Bone marrow (tissue), 2 donors: ENCODE data around the gene UGT1A10.
A peak's percentile ranks its signal among the peaks of the same experiment; 100 is the strongest.
"Not testable (repeated sequence)": the region's sequence is repeated elsewhere in the genome, so short reads cannot be mapped to it uniquely, and the experiment has no call there.

ENCODE experiments used
- DNase-seq, 2 donors: peaks; one replicate each; lab custom pipeline; 2025; lab: John Stamatoyannopoulos, UW

The UGT1A10 gene

GRCh38 chr2:233692648-233693047 is 56.4 kb downstream of the UGT1A10 start, which contains the start of gene UGT1A6:
TSS of gene UGT1A6 (plus strand) at chr2:233692890. CDS start at chr2:233693005, 115 bp downstream.
- DNase-seq = no peak

- DNase-seq = no peak
These were observed 57.7 kb downstream of the UGT1A10 start for GRCh38 chr2:233693963-233694362.

GRCh38 chr2:233698740-233699139 is 62.5 kb downstream of the UGT1A10 start:
- no peak for DNase-seq

GRCh38 chr2:233699424-233700027 is 63.3 kb downstream of the UGT1A10 start:
- no peak for DNase-seq

GRCh38 chr2:233700028-233700635 is 63.9 kb downstream of the UGT1A10 start:
- no peak for DNase-seq

GRCh38 chr2:233700842-233701241 is 64.6 kb downstream of the UGT1A10 start:
- DNase-seq = not testable (repeated sequence)

GRCh38 chr2:233702238-233702637 is 66.0 kb downstream of the UGT1A10 start:
- no peak for DNase-seq

GRCh38 chr2:233705911-233706506 is 69.8 kb downstream of the UGT1A10 start:
- DNase-seq = no peak

GRCh38 chr2:233706720-233707119 is 70.5 kb downstream of the UGT1A10 start:
- DNase-seq = no peak

GRCh38 chr2:233707940-233708644 is 71.8 kb downstream of the UGT1A10 start:
- DNase-seq = no peak

- no peak for DNase-seq
These were observed 72.7 kb downstream of the UGT1A10 start for GRCh38 chr2:233708942-233709341.

GRCh38 chr2:233711312-233712008 is 75.2 kb downstream of the UGT1A10 start:
- peak; percentile 14 to 26 for DNase-seq

GRCh38 chr2:233712611-233713261 is 76.5 kb downstream of the UGT1A10 start, which contains the start of gene UGT1A5:
TSS of gene UGT1A5 (plus strand) at chr2:233712907. CDS start at chr2:233712992, 85 bp downstream.
- no peak for DNase-seq

GRCh38 chr2:233713262-233713615 is 77.0 kb downstream of the UGT1A10 start:
- no peak for DNase-seq

- DNase-seq = no peak
These were observed 77.9 kb downstream of the UGT1A10 start for GRCh38 chr2:233714121-233714520.

- no peak for DNase-seq
These were observed 82.3 kb downstream of the UGT1A10 start, which contains the start of gene UGT1A4 for GRCh38 chr2:233718552-233718951. TSS of gene UGT1A4 (plus strand) at chr2:233718736. CDS start at chr2:233718821, 85 bp downstream.

GRCh38 chr2:233728723-233729301 is 92.6 kb downstream of the UGT1A10 start, which contains the start of gene UGT1A3:
TSS of gene UGT1A3 (plus strand) at chr2:233729042. CDS start at chr2:233729127, 85 bp downstream.
- no peak for DNase-seq

GRCh38 chr2:233736868-233737653 is 100.8 kb downstream of the UGT1A10 start:
- DNase-seq = not testable (repeated sequence)

- no peak for DNase-seq
These were observed 104.6 kb downstream of the UGT1A10 start for GRCh38 chr2:233740870-233741269.
